T-helper 2 cell (primary cell): ENCODE results near the gene LAMC3.

Experiments used
- DNase-seq, 5 experiments: peaks; one replicate each; pipeline versions ENCODE4 v3.0.0 to v3.0.0-alpha.2; 2012 to 2022
- total RNA-seq, 2 donors: gene quantifications; one replicate each; lab custom pipeline; 2026; lab: John Stamatoyannopoulos, UW

LAMC3 gene
- total RNA-seq: 0.94 to 2.4 reads per million in 2 donors

GRCh38 chr9:131008909-131009618 lies at the start of gene LAMC3:
TSS of gene LAMC3 (plus strand) at chr9:131009174. CDS start at chr9:131009215, 41 bp downstream.
- DNase-seq: peak in 1 of 5 experiments; percentile 12

- DNase-seq: no peak
These were observed 49.1 kb upstream of the LAMC3 start for GRCh38 chr9:130959809-130960334.

- no peak for DNase-seq
These were observed 48.2 kb upstream of the LAMC3 start for GRCh38 chr9:130960522-130961378.

- no peak for DNase-seq
These were observed 47.3 kb upstream of the LAMC3 start for GRCh38 chr9:130961511-130962300.

GRCh38 chr9:130962418-130963316 lies 46.3 kb upstream of the LAMC3 start:
- no peak for DNase-seq

- DNase-seq: no peak
These were observed 45.6 kb upstream of the LAMC3 start for GRCh38 chr9:130963337-130963908.

- no peak for DNase-seq
These were observed 45.1 kb upstream of the LAMC3 start for GRCh38 chr9:130963916-130964315.

- DNase-seq: no peak
These were observed 43.3 kb upstream of the LAMC3 start for GRCh38 chr9:130965680-130966079.

- DNase-seq: no peak
These were observed 38.9 kb upstream of the LAMC3 start for GRCh38 chr9:130970052-130970451.

GRCh38 chr9:130970855-130971254 lies 38.1 kb upstream of the LAMC3 start:
- no peak for DNase-seq

- DNase-seq: no peak
These were observed 37.6 kb upstream of the LAMC3 start for GRCh38 chr9:130971294-130971849.

- DNase-seq: no peak
These were observed 36.6 kb upstream of the LAMC3 start for GRCh38 chr9:130972277-130972956.

- DNase-seq: no peak
These were observed 35.9 kb upstream of the LAMC3 start for GRCh38 chr9:130972957-130973685.

GRCh38 chr9:130973686-130974281 lies 35.2 kb upstream of the LAMC3 start:
- DNase-seq: no peak

GRCh38 chr9:130974697-130975096 lies 34.3 kb upstream of the LAMC3 start:
- DNase-seq: no peak

- DNase-seq: no peak
These were observed 33.8 kb upstream of the LAMC3 start for GRCh38 chr9:130975156-130975555.

GRCh38 chr9:130975932-130976841 lies 32.8 kb upstream of the LAMC3 start:
- no peak for DNase-seq

- DNase-seq: no peak
These were observed 31.2 kb upstream of the LAMC3 start for GRCh38 chr9:130977811-130978221.
